CD4-positive, alpha-beta T cell treated with Interleukin-6 at 100 ng/mL for 8 hours (primary cell): Measurements from ENCODE around the gene METAP1D.

ENCODE experiments used
- DNase-seq: peaks from one replicate; pipeline ENCODE4 v3.0.0-alpha.2; 2020; ENCODE audit warnings: mixed read lengths, low spot score

METAP1D gene

DNA sequence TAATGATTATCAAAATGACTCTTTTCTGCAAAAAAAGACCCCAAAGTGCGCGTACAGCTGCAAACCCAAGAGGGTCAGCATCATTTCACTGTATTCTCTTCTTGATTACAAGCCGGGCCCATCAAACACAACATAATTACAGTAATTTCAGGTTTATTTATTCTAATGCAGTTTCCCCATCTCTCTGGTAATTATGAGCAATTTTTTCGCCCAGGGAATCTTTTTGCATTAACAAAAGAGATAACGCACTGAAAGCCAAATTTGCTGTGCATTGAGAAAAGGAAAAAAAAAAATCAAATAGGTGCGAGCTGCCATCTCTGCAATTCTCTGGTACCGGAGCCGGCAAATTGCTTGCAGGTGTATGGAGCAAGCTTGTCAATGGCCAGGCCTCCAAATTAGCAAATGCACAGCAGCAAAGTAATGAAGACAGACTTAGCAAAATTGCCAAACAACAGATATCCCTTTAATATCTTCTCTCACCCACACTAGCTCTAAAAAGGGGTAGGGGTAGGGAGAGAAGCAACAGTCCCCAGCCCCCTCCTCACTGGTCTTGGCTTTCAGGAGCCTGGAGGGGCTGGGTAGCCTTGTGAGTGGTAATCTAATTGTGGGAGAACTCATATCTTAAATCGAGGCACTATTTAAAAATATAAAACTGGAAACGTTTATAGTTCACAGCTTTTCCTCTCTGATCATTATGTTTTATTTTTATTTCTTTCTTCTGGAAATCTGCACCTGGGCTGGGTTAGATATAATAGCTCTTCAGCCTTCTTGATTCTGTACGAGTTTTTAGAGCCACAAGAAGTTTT lies 92.2 kb downstream of the METAP1D start:
- DNase-seq, result no peak

GRCh38 chr2:172092716-172093415 lies 93.1 kb downstream of the METAP1D start:
- no peak for DNase-seq

DNA sequence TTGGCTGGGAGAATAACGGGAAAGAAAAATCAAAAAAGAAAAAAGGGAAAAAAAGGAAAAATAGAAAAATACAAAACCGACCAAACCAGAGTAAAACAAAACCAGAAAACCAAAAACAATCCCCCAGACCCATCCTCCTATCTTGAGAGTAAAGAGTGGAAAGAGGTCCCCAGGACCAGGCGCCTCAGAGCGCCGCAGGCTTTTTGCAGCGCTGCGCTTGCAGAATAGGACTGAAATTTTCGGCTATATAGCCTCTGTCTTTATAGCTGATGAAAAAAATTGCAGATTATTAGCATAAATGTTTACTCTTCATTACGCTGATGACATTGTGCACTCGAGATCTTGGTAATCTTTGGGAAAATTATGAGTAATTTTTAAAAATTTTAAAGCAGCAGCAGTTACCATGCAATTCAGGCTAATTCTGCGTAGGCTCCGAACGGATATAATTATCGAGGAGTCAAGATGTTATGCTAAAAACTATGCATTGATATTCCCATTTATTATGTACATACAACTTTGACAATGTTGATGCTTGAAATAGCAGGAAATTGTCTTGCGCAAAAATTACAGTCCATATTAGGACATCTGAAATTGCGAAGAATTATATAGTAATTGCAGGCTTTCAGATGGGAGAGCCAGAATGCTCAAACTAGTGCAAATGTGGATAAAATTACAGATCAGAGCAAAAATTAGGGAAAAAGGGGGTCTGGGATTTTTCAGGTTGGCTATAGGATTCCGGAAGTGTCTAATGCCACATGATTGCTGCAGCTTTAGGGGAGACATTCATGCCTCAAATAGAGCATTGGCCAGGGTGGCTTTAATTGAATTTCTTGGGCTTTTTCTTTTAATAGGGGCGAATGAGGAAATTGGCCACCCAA lies 93.9 kb downstream of the METAP1D start:
- no peak for DNase-seq

DNA sequence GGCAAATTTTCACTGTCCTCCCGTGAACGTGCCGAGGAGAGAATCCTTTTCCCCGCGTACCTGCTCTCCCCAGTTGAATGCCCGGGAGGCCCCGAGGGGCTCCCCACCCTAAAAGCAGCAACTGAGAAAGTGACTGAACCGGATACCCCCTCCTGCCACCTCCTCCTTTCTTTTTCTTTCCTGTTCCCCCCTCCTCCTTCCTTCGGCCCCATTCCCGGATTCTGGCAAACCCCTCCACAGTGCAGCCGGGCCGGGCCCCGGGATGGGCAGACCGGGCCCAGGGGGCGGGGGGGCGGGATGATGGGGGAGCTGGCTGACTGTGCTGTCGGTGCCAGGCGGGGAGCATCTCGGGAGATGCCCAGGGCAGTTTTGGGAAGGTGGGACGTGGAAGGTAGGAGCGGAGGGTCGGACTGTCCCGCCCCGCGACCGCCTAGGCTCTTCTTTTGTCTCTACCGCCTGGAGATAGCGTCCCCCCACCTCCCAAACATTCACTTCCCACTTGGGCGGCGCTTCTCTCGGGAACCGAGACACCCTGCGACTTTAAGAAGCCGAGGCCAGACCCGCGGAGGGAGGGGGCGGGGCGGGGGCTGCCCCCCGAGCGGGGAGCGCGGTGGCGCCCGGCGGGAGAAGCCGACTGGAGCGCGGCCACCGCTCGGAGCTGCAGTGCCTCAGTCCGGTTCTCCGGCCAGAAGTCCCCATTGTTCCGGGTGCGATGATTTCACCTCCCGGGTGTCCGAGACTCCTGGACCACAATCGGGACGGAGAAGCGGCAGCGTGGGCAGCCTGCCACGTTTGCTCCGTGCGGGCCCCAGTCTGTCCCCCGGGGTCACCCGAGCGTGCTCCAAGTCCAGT lies 94.8 kb downstream of the METAP1D start:
- no peak for DNase-seq

- peak; percentile 80 for DNase-seq
Observed at GRCh38 chr2:172095146-172095904, 95.6 kb downstream of the METAP1D start.

DNA sequence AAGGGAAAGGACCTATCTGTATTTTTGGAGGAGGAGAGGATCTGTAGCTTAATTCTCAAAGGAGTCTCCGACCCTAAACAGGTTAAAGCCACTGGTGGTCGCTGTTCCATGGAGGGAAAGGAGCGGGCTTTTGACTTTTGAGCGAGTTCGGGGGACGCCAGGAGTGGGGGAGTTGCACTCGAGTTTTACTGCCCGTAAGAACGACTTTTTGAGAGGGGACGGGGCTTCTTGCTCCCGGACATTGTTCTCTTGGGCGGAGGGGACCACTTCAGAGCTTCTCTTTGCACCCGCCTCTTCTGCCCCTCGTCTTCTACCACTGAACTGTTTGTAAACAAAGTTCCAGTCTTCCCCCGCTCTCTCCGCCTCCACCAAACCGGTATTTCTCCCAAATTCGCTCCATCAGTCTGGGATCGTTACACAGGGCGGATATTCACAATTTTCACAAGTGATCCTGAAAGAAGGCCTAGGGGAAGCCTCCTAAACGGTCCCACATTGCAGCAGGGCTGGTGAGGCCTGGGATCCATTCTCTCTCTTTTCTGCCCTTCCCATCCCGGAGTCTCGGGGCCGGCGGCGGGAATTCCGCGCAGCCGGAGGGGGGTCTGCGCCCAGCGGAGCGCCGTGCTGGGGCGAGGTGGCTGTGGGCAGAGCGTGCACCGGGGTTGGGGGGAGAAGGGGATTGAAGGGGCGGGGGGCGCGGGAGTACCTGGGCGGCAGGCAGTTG lies 96.3 kb downstream of the METAP1D start:
- DNase-seq, result no peak

GRCh38 chr2:172096626-172097547 lies 97.1 kb downstream of the METAP1D start:
- DNase-seq, result no peak

DNA sequence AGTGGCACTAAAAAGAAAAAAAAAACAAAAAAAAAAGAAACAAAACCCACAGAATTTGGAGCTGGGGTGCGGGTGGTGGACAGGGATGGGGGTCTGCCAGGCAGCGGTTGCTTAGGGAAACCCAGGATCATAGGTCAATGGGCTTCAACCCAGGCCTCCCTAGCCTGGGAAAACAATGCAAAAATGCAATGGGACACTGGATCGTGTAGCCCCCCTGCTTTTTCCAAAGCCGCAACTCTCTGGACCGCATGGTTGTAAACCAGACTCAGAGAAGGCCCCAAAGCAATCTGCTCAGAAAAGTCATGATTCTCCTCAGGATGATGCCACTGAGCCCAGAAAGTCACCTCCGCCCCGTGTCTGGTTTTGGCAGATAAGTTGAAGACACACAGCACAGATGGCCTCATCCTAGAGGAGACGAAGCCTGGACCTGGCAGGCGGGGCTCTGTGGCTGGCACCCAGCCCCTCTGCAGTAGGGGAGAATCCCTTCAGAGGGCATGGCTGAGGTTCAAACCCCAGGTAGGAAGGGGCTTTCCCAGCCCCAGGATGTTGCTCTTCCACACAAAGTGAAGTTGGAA lies 97.9 kb downstream of the METAP1D start:
- DNase-seq, result no peak

GRCh38 chr2:172098287-172098649 lies 98.5 kb downstream of the METAP1D start:
- DNase-seq, result no peak

DNA sequence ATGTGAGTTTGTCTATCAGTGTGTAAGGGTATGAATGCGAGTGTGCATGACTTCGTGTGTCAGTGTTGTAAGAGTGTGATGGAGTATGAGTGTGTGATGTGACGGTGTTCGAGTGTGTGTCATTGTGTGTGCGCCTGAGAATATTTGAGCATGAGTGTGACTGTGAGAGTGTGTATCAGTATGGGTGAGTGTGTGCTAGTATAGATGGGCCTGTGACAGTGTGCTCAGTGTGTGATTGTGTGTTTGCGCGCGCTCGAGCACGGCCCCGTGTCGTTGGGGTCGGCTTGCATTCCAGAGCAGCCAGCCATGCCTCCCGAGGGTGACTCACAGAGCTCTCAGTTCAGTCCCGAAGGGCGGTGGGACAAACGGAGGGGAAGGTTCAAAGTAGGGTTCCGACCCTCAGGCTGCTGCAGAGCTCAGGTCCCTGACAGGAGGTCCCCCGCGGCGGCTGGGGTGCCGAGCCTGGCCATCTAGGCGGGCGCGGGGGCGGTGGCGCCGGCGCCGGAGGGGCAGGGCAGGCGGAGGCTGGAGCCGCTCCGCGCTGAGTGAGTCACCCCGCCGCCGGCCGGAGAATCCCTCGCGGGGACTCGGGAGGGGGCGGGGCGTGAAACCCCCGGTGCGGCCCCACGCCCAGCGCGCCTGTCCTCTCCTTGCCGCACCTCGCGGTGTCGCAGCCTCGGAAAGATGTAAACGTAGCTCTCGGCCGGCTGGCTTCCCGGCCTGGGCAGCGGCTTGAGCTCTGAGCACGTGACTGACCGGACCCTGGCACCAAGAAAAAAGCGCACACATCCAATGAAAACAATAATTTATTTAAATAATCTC lies 99.1 kb downstream of the METAP1D start:
- DNase-seq, result no peak

GRCh38 chr2:172099472-172100079 lies 99.8 kb downstream of the METAP1D start:
- no peak for DNase-seq

DNA sequence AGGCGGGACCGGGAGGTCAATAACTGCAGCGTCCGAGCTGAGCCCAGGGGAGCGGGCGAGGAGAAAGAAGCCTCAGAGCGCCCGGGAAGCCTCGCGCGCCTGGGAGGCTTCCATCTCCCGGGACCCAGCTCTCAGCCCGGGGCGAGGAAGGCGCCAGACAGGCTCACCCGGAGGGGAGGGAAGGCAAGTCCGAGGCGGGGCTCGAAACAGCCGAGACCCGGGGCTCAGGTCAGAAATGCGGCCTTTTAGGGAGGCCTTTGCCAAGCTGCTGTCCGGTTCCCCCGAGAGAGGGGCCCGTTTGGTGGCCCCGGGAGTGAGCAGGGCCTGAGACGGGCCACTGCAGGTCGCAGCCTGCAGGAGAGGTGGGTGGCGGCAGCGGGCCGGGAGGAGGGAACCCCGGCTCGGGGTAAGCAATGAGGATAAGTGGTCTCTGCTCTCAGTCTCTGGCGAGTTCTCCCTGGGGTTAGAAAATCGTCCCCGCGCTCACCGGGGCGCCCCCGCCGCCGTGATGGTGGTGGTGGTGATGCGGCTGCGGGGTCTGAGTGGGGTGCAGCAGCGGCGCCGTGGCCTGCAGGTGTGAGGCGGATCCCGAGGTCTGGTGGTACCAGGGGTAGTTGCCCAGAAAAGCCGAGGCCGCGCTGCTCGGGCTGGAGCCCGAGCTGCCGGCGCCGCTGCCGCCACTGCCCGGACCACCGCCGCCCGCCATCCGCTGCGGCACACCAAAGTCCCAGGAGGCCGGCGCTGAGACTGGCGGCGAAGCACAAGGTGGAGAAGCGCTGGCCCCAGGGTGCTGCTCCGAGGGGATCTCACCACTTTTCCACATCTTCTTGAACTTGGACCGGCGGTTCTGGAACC lies 100.6 kb downstream of the METAP1D start:
- DNase-seq, result no peak

- no peak for DNase-seq
Observed at GRCh38 chr2:172100935-172101820, 101.4 kb downstream of the METAP1D start.

GRCh38 chr2:172101821-172102390 lies 102.2 kb downstream of the METAP1D start:
- DNase-seq, result no peak
